OCI-LY7 (cell line): ENCODE measurements around the gene RHO. TPM values are rescaled to one million over a fixed set of nuclear protein-coding genes. Genes with fewer than 3 reads are reported as not detected.

Source experiments
- BruUV-seq: library from RNA; stranded (reverse); fragments of 400-500 nt; replicated peaks from 2 replicates; lab custom pipeline; 2021; lab: Mats Ljungman, UMichigan
- CTCF ChIA-PET: fragments of 300-600 bp; sonication (Branson Sonifier 250); formaldehyde crosslinking; loops from one replicate; lab custom pipeline; 2022; ENCODE audit warnings: antibody characterized with exemption; ENCODE audit not compliant: unreplicated experiment; lab: Charles Lee
- POLR2A ChIA-PET: fragments of 300-600 bp; sonication (Branson Sonifier 250); formaldehyde crosslinking; loops from one replicate; lab custom pipeline; 2022; ENCODE audit warnings: antibody characterized with exemption; lab: Charles Lee
- DNase-seq: peaks from one replicate; pipeline ENCODE4 v3.0.0-alpha.2; 2015; ENCODE audit warnings: low spot score
- H2AFZ ChIP-seq: fragments of 200-600 bp; sonication (generic), shearing (Covaris generic); 2 replicates; pipeline ENCODE4 v1.6.1; 2014; ENCODE audit warnings: mild to moderate bottlenecking, antibody characterized with exemption, low read length, moderate library complexity
- H3K27ac ChIP-seq: fragments of 200-600 bp; sonication (generic); 2 replicates; pipeline ENCODE4 v1.5.1; 2014; ENCODE audit warnings: mixed run types, low read depth, mild to moderate bottlenecking, moderate library complexity, low read length, inconsistent platforms; ENCODE audit not compliant: poor library complexity, severe bottlenecking
- H3K36me3 ChIP-seq: fragments of 200-600 bp; sonication (generic); 2 replicates; pipeline ENCODE4 v1.6.1; 2014; ENCODE audit warnings: mild to moderate bottlenecking, antibody characterized with exemption, low read length, moderate library complexity, mixed read lengths; ENCODE audit not compliant: insufficient read depth
- H3K4me1 ChIP-seq: fragments of 200-600 bp; sonication (generic); 2 replicates; pipeline ENCODE4 v1.5.1; 2014; ENCODE audit warnings: mild to moderate bottlenecking, low read length; ENCODE audit not compliant: insufficient read depth, poor library complexity, severe bottlenecking
- H3K4me2 ChIP-seq: fragments of 200-600 bp; sonication (generic); 2 replicates; pipeline ENCODE4 v1.6.1; 2014; ENCODE audit warnings: mild to moderate bottlenecking, low read length
- H3K4me3 ChIP-seq: fragments of 200-600 bp; sonication (generic); 2 replicates; pipeline ENCODE4 v1.5.1; 2014; ENCODE audit warnings: mild to moderate bottlenecking, low read depth, low read length; ENCODE audit not compliant: poor library complexity, severe bottlenecking
- H3K79me2 ChIP-seq: fragments of 200-600 bp; sonication (generic); 2 replicates; pipeline ENCODE4 v1.6.1; 2016; ENCODE audit warnings: low read depth, mild to moderate bottlenecking, low read length, moderate library complexity, mixed read lengths; ENCODE audit not compliant: insufficient read depth
- H3K9me2 ChIP-seq: fragments of 200-600 bp; sonication (generic); 2 replicates; pipeline ENCODE4 v1.6.1; 2016; ENCODE audit warnings: mild to moderate bottlenecking, low read length, mixed read lengths; ENCODE audit not compliant: insufficient read depth
- H3K9me3 ChIP-seq: fragments of 200-600 bp; sonication (generic); 2 replicates; pipeline ENCODE4 v1.6.1; 2014; ENCODE audit warnings: mild to moderate bottlenecking, mixed run types, low read length, mixed read lengths
- H4K20me1 ChIP-seq: fragments of 200-600 bp; sonication (generic); 2 replicates; pipeline ENCODE4 v1.6.1; 2014; ENCODE audit warnings: mild to moderate bottlenecking, antibody characterized with exemption, low read length, moderate library complexity, mixed read lengths; ENCODE audit not compliant: insufficient read depth
- EZH2phosphoT487 ChIP-seq: fragments of 200-600 bp; sonication (generic); IDR thresholded peaks from 2 replicates; pipeline ENCODE4 v1.6.1; 2018; ENCODE audit warnings: low read depth, borderline replicate concordance, mild to moderate bottlenecking, mixed run types, antibody characterized with exemption, low read length, moderate library complexity, mixed read lengths
- intact Hi-C: fragments of 100-400 bp; cut with micrococcal nuclease; formaldehyde crosslinking; loops from one replicate; pipeline ENCODE4 v1.10.0; 2022; ENCODE audit not compliant: unreplicated experiment
- total RNA-seq, 2 experiments: library from RNA; depleted of rRNA in 1 of 2; stranded (reverse); fragments of >200 nt in 1 of 2; shearing (Covaris generic) in 1 of 2; gene quantifications; 2 replicates each; pipeline ENCODE4 v1.2.3, GENCODE V29; 2014 to 2022
- TF ChIP-seq, protein P1 (sequence below): fragments of 200-600 bp; sonication (generic); conservative IDR thresholded peaks from 2 replicates; pipeline ENCODE4 v1.5.1; 2014; ENCODE audit warnings: mild to moderate bottlenecking, antibody characterized with exemption, low read length, moderate library complexity, mixed read lengths

RHO gene
- total RNA-seq, 2 experiments from 2014 or later: not detected

DNA sequence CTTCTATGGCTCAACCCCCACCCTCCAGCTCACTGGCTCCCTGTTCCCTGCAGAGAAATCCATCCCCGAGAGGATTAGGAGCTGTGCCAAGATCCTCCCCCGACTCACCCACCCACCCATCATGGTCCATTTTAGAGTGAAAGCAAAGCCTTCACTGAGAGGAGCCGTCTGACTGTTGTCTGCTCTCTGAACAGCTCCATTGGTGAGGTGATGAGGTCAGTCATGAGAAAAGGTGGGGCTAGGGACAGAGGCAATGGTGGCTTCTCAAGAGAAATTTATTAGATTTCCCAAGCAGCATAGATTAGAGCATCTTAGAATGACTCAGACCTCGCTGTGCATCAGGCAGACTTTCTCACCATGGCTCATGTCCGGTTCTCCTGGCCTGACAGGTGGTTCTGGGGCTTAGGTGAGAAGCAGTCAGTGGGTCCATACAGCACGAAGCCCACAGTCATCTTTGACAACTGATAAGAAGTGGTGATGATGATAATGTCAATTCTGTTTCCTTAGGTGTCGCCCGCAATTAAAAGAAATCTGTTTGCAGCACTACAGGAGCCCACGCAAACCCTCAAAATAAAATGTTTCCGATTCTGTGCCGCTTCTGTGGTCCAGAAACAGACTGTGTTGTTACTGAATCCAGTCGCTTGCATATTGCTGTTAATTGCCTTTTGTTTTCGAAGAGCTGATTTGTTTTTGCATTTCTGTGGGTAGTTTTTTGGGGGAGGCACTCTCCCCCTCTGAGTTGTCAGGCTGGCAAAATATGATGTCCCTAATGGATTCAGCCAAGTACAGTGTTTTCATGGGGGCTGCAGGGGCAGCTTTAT, 24.8 kb upstream of the RHO start:
- no peak for DNase-seq
- Histone ChIP-seq H3K4me3 (no peak overlapping the region), H3K9me3 (no peaks in the 10 kb centered on the region), H3K9me2 (no peaks in the 10 kb centered on the region), H3K79me2 (no peaks in the 10 kb centered on the region), H2AFZ (no peak overlapping the region), H4K20me1 (no peaks in the 10 kb centered on the region), H3K27ac (no peak overlapping the region), H3K36me3 (peaks cover 7% of the 10 kb centered on the region; the same call in 1 of the 2 replicates), H3K4me1 (no peaks in the 10 kb centered on the region), H3K4me2 (no peak overlapping the region)
- CTCF ChIA-PET: no interaction called here
- POLR2A ChIA-PET: no interaction called here
- BruUV-seq: no TSS peak
- intact Hi-C loops: no loop called here
- TF ChIP-seq, protein P1, sequence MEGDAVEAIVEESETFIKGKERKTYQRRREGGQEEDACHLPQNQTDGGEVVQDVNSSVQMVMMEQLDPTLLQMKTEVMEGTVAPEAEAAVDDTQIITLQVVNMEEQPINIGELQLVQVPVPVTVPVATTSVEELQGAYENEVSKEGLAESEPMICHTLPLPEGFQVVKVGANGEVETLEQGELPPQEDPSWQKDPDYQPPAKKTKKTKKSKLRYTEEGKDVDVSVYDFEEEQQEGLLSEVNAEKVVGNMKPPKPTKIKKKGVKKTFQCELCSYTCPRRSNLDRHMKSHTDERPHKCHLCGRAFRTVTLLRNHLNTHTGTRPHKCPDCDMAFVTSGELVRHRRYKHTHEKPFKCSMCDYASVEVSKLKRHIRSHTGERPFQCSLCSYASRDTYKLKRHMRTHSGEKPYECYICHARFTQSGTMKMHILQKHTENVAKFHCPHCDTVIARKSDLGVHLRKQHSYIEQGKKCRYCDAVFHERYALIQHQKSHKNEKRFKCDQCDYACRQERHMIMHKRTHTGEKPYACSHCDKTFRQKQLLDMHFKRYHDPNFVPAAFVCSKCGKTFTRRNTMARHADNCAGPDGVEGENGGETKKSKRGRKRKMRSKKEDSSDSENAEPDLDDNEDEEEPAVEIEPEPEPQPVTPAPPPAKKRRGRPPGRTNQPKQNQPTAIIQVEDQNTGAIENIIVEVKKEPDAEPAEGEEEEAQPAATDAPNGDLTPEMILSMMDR: no peak
- TF ChIP-seq EZH2phosphoT487: no peak

DNA sequence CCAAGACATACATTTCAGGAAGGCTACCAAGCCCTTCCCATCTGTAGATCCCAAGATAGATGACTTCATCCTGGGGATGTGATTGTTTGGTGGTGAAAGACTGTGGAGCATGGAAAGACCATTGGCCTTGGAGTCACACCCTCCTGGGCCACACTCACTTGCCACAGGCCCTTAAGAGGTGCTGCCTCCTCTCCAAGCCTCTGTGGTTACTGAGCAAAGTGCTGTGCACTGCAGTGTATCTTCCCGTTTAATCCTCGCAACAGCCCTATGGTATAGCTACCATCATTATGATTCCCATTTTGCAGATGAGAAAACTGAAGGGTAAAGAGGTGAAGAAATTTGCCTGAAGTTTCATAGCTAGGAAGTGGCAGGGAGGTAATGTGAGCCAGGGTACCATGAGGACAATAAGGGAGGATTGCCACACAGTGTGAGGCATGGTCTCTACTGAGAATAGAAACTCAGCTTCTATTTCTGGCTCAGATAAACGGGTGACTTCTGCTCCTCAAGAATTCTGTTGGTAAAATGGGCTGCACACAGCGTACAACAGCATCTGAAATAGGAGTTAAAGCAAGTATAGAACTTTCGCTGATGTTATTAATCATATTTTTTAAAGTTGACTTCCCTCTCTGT, 23.9 kb upstream of the RHO start:
- ChIA-PET POLR2A (interaction anchor here (0.6 kb wide), 2 partner anchors 271 to 483 kb away, joined by 3 read pairs; no protein-coding TSS in a partner anchor), CTCF (no interaction called here)
- Histone ChIP-seq H3K9me2 (no peaks in the 10 kb centered on the region), H2AFZ (no peak overlapping the region), H3K9me3 (no peaks in the 10 kb centered on the region), H3K79me2 (no peaks in the 10 kb centered on the region), H3K4me3 (no peak overlapping the region), H3K36me3 (peaks cover 7% of the 10 kb centered on the region; the same call in 1 of the 2 replicates), H4K20me1 (no peaks in the 10 kb centered on the region), H3K4me2 (no peak overlapping the region), H3K27ac (no peak overlapping the region), H3K4me1 (no peaks in the 10 kb centered on the region)
- BruUV-seq: no TSS peak
- intact Hi-C loops: no loop called here
- TF ChIP-seq EZH2phosphoT487: no peak
- TF ChIP-seq, protein P1: no peak
- no peak for DNase-seq
